CD8-positive, alpha-beta memory T cell (primary cell): ENCODE data around the gene CFAP251. TPM values are rescaled to one million over a fixed set of nuclear protein-coding genes. Genes with fewer than 3 reads are reported as not detected.
A peak's percentile ranks its signal among the peaks of the same experiment; 100 is the strongest.

Experiments
- CTCF ChIA-PET: fragments of 350-600 bp; sonication (Branson Sonifier 250); formaldehyde crosslinking; loops from one replicate; lab custom pipeline; 2021; ENCODE audit warnings: antibody characterized with exemption; lab: Charles Lee
- POLR2A ChIA-PET: fragments of 350-600 bp; sonication (Branson Sonifier 250); formaldehyde crosslinking; loops from one replicate; lab custom pipeline; 2021; ENCODE audit warnings: antibody characterized with exemption; lab: Charles Lee
- DNase-seq, 5 donors: peaks; one replicate each; pipeline versions ENCODE4 v3.0.0 to v3.0.0-alpha.2; 2020 to 2022; ENCODE audit warnings: mixed read lengths in 1 of 5
- H3K27ac ChIP-seq: one replicate; pipeline ENCODE4 v1.7.0; 2013; ENCODE audit warnings: low read depth, mild to moderate bottlenecking, low read length, moderate library complexity
- H3K27me3 ChIP-seq: 2 replicates; pipeline ENCODE4 v1.7.0; 2013; ENCODE audit warnings: low read length, mild to moderate bottlenecking; ENCODE audit not compliant: insufficient read depth, poor library complexity, severe bottlenecking
- H3K36me3 ChIP-seq: 2 replicates; pipeline ENCODE4 v1.7.0; 2013; ENCODE audit warnings: mild to moderate bottlenecking, low read length, moderate library complexity; ENCODE audit not compliant: insufficient read depth
- H3K4me1 ChIP-seq: 2 replicates; pipeline ENCODE4 v1.7.0; 2013; ENCODE audit warnings: mild to moderate bottlenecking, low read length, moderate library complexity; ENCODE audit not compliant: insufficient read depth
- H3K4me3 ChIP-seq: 2 replicates; pipeline ENCODE4 v1.7.0; 2013; ENCODE audit warnings: mild to moderate bottlenecking, low read length
- H3K9me3 ChIP-seq: 2 replicates; pipeline ENCODE4 v1.7.0; 2013; ENCODE audit warnings: mild to moderate bottlenecking, low read length
- H3K27ac Mint-ChIP-seq, 8 donors: one replicate each; pipeline ENCODE4 v1.8.0; 2020 to 2021; ENCODE audit warnings: mixed read lengths in 8 of 8, mild to moderate bottlenecking in 6 of 8, inconsistent platforms in 3 of 8, moderate library complexity in 3 of 8
- H3K27me3 Mint-ChIP-seq, 2 donors: one replicate each; pipeline ENCODE4 v1.8.0; 2020 to 2021; ENCODE audit warnings: mixed read lengths in 2 of 2, mild to moderate bottlenecking in 1 of 2, moderate library complexity in 1 of 2
- H3K36me3 Mint-ChIP-seq, 3 donors: one replicate each; pipeline ENCODE4 v1.8.0; 2020 to 2021; ENCODE audit warnings: mixed read lengths in 3 of 3, inconsistent platforms in 1 of 3, mild to moderate bottlenecking in 1 of 3
- H3K4me1 Mint-ChIP-seq, 3 donors: one replicate each; pipeline ENCODE4 v1.8.0; 2020 to 2021; ENCODE audit warnings: mixed read lengths in 3 of 3, inconsistent platforms in 1 of 3, mild to moderate bottlenecking in 1 of 3
- H3K4me3 Mint-ChIP-seq, 7 donors: one replicate each; pipeline ENCODE4 v1.8.0; 2020 to 2021; ENCODE audit warnings: mixed read lengths in 7 of 7, mild to moderate bottlenecking in 6 of 7, moderate library complexity in 4 of 7, inconsistent platforms in 2 of 7
- H3K9me3 Mint-ChIP-seq, 5 donors: one replicate each; pipeline ENCODE4 v1.8.0; 2020 to 2022; ENCODE audit warnings: mixed read lengths in 5 of 5, mild to moderate bottlenecking in 3 of 5, moderate library complexity in 2 of 5, inconsistent platforms in 1 of 5
- polyA plus RNA-seq: library from polyadenylated mRNA; unstranded; fragments of 300-500 nt; fragmentation: Illumina TruSeq; gene quantifications from one replicate; pipeline ENCODE4 v1.2.3, GENCODE V29; 2021
- total RNA-seq, 2 experiments: library from RNA; stranded (reverse); gene quantifications; one replicate each; pipeline ENCODE4 v1.2.3, GENCODE V29; 2021

The CFAP251 gene
- total and polyA plus RNA-seq, 3 experiments from 2014 or later, result 0.31 to 0.72 TPM; not detected in 1

DNA sequence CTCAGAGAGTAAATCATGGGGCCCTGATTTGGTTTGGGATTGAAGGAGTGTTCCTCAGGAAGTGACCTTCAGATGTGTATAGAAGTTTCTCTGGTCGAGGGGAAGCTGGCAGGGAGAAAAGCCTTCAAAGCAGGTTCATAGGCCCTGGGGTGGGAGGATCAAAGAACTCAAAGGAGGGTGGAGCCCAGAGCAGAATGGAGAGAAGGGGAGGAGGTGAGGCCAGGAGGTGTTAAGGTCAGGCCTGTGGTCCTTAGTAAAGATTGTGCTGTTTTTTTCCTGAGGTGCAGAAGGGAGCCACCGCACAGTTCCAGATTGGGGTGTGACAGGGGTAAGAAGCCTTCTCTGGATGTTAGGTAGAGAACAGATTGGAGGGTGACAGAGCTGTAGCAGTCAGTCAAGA is 9.7 kb upstream of the CFAP251 start:
- Mint-ChIP-seq H3K4me1 (peaks cover 7 to 13% (median 13%) of the 10 kb centered on the region in 3 donors), H3K36me3 (peaks cover 4 to 53% (median 22%) of the 10 kb centered on the region in 3 donors), H3K4me3 (no peak overlapping the region), H3K27me3 (no peaks in the 10 kb centered on the region), H3K27ac (peak overlapping the region in 6 of 8 donors; percentile 59 to 85 (median 72)), H3K9me3 (no peaks in the 10 kb centered on the region)
- Histone ChIP-seq H3K4me1 (no peaks in the 10 kb centered on the region), H3K4me3 (no peak overlapping the region), H3K27ac (no peak overlapping the region), H3K27me3 (no peaks in the 10 kb centered on the region), H3K36me3 (peaks cover 17% of the 10 kb centered on the region), H3K9me3 (no peaks in the 10 kb centered on the region)
- ChIA-PET CTCF (interaction anchor here (4.8 kb wide), 1 partner anchor 9 kb away, joined by 16 read pairs; the partner anchor contains the start of gene CFAP251), POLR2A (no interaction called here)
- DNase-seq, result no peak

DNA sequence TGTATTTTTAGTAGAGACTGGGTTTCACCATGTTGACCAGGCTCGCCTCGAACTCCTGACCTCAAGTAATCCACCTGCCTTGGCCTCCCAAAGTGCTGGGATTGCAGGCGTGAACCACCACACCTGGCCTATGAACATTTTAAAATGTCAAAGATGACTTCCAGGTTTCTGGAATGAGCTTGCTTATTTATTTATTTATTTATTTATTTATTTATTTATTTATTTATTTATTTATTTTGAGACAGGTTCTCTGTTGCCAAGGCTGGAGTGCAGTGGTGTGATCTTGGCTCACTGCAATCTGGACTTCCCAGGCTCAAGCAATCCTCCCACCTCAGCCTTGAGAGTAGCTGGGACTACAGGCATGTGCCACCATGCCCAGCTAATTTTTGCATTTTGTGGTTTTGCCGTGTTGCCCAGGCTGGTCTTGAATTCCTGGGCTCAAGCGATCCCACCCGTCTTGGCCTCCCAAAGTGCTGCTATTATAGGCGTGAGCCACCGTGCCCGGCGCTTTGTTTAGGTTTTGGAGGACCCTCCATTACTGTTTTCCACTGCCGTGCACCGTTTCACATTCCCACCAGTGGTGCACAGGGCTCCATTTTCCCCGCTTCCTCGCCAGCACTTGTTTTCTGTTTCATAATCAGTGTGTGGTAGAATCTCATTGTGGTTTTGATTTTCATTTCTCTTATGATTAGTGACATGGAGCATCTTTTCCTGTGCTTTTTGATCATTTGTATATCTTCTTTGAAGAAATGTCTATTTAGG is 6.4 kb upstream of the CFAP251 start:
- H3K27ac Mint-ChIP-seq, result peak overlapping the region in 6 of 8 donors; percentile 26 to 73 (median 67)

DNA sequence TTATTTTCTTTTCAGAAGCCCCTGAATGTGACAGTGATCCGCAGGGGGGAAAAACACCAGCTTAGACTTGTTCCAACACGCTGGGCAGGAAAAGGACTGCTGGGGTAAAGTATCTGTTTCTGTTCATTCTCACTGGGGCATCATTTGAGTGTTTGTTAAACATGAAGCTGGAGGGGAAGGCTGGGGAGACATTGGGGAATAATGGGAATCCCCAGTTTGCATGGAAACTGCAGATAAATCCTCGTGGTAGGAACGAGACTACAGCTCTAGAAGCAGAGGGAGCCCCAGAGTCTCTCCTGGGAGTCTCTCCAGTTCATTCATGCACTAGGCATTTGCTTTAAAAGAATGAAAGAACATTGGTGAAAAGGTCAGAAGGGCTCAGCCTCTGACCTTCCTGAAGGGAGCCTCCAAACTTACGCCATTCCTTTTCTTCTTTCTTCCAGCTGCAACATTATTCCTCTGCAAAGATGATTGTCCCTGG is 2.5 kb upstream of the CFAP251 start:
- Mint-ChIP-seq H3K4me3 (no peak overlapping the region), H3K36me3 (peaks cover 0 to 43% (median 11%) of the 10 kb centered on the region in 3 donors), H3K27me3 (no peaks in the 10 kb centered on the region), H3K4me1 (peaks cover 7 to 21% (median 16%) of the 10 kb centered on the region in 3 donors), H3K27ac (peak overlapping the region; percentile 11 to 95 (median 84)), H3K9me3 (no peaks in the 10 kb centered on the region)
- DNase-seq, result no peak
- Histone ChIP-seq H3K9me3 (no peaks in the 10 kb centered on the region), H3K36me3 (no peaks in the 10 kb centered on the region), H3K4me1 (peaks cover 9% of the 10 kb centered on the region), H3K27me3 (no peaks in the 10 kb centered on the region), H3K4me3 (no peak overlapping the region), H3K27ac (no peak overlapping the region)
- ChIA-PET CTCF (interaction anchor here (1.0 to 3.2 kb wide), 2 partner anchors 8 to 121 kb away, joined by 3 to 16 read pairs; no protein-coding TSS in a partner anchor), POLR2A (no interaction called here)

More for the DNA sequence above, 6.4 kb upstream of the CFAP251 start:
- H3K27me3 Mint-ChIP-seq, result no peaks in the 10 kb centered on the region
- no peaks in the 10 kb centered on the region for H3K9me3 ChIP-seq
- no peak overlapping the region for H3K27ac ChIP-seq
- H3K4me1 ChIP-seq, result no peaks in the 10 kb centered on the region
- no peak overlapping the region for H3K4me3 ChIP-seq
- H3K9me3 Mint-ChIP-seq, result no peaks in the 10 kb centered on the region
- DNase-seq, result no peak
- ChIA-PET CTCF (interaction anchor here (0.6 to 0.7 kb wide), 2 partner anchors 135 to 616 kb away, joined by 3 to 5 read pairs; partner anchors contain the start of gene CAMKK2), POLR2A (interaction anchor here (0.7 kb wide), 2 partner anchors 88 to 114 kb away, joined by 4 to 6 read pairs; no protein-coding TSS in a partner anchor)
- peaks cover 6% of the 10 kb centered on the region for H3K36me3 ChIP-seq
- H3K4me3 Mint-ChIP-seq, result peak overlapping the region in 1 of 7 donors; percentile 0
- H3K27me3 ChIP-seq, result no peaks in the 10 kb centered on the region
- peaks cover 7 to 13% (median 13%) of the 10 kb centered on the region in 3 donors for H3K4me1 Mint-ChIP-seq
- H3K36me3 Mint-ChIP-seq, result peaks cover 4 to 54% (median 17%) of the 10 kb centered on the region in 3 donors

DNA sequence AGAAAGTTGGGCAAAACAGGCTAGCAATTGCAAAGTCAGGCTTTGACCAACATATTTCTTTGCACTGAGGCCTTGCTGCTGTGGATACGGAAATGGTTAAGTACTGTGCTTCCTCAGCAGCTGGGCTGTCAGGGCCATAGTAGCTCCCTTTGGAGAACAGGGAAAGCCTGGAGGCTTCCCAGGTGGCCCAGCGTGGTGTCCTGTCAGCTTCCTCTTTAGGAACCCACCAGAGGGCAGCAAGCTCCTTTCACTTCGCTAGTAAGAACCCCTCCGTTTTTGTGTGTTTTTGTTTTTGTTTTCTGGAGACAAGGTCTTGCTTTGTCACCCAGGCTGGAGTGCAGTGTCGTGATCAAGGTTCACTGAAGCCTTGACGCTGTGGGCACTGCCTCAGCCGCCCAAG is 1.7 kb upstream of the CFAP251 start:
- Histone ChIP-seq H3K27ac (no peak overlapping the region), H3K9me3 (no peaks in the 10 kb centered on the region), H3K4me3 (no peak overlapping the region), H3K27me3 (no peaks in the 10 kb centered on the region), H3K4me1 (peaks cover 9% of the 10 kb centered on the region), H3K36me3 (no peaks in the 10 kb centered on the region)
- H3K9me3 Mint-ChIP-seq, result no peaks in the 10 kb centered on the region
- peak overlapping the region in 1 of 7 donors; percentile 48 for H3K4me3 Mint-ChIP-seq
- DNase-seq, result no peak
- POLR2A ChIA-PET, result no interaction called here
- H3K27me3 Mint-ChIP-seq, result no peaks in the 10 kb centered on the region
- H3K27ac Mint-ChIP-seq, result peak overlapping the region in 7 of 8 donors; percentile 91 to 99 (median 95)
- peaks cover 7 to 19% (median 16%) of the 10 kb centered on the region in 3 donors for H3K4me1 Mint-ChIP-seq
- peaks cover 0 to 38% (median 7%) of the 10 kb centered on the region in 3 donors for H3K36me3 Mint-ChIP-seq
- CTCF ChIA-PET, result interaction anchor here (1.3 to 3.2 kb wide), 2 partner anchors 9 to 104 kb away, joined by 3 to 16 read pairs; no protein-coding TSS in a partner anchor

DNA sequence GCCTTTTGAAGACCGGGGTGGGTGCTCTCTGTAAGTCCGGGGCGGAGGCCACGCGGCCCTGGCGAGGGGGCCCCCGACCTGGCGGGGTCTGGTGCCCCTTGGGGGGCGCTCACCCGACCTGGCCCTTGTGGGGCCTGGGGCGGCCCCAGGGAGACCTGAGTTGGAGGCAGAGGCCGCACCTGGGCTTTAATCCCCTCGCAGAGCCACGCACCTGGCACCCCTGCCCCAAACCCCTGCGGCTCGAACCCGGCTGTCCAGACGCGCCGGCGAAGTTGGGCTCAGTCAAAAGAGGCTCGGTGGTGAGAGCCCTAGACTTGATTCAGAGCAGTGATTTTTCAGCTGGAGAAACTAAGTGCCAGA is 267 bp downstream of the CFAP251 start:
- ChIA-PET CTCF (interaction anchor here (0.6 to 3.2 kb wide), 13 partner anchors 9 to 286 kb away, joined by 3 to 16 read pairs (median 5); no protein-coding TSS in a partner anchor), POLR2A (interaction anchor here (0.6 kb wide), 2 partner anchors 30 to 348 kb away, joined by 4 to 5 read pairs; no protein-coding TSS in a partner anchor)
- Mint-ChIP-seq H3K4me1 (peaks cover 5 to 14% (median 11%) of the 10 kb centered on the region in 3 donors), H3K27me3 (no peaks in the 10 kb centered on the region), H3K27ac (peak overlapping the region in 7 of 8 donors; percentile 93 to 99 (median 97)), H3K9me3 (no peaks in the 10 kb centered on the region), H3K4me3 (peak overlapping the region in 2 of 7 donors; percentile 79 to 86), H3K36me3 (peaks cover 0 to 31% (median 4%) of the 10 kb centered on the region in 3 donors)
- Histone ChIP-seq H3K4me1 (peaks cover 9% of the 10 kb centered on the region), H3K27me3 (no peaks in the 10 kb centered on the region), H3K9me3 (no peaks in the 10 kb centered on the region), H3K36me3 (no peaks in the 10 kb centered on the region), H3K27ac (peak overlapping the region; percentile 64), H3K4me3 (peak overlapping the region; percentile 12)
- no peak for DNase-seq

DNA sequence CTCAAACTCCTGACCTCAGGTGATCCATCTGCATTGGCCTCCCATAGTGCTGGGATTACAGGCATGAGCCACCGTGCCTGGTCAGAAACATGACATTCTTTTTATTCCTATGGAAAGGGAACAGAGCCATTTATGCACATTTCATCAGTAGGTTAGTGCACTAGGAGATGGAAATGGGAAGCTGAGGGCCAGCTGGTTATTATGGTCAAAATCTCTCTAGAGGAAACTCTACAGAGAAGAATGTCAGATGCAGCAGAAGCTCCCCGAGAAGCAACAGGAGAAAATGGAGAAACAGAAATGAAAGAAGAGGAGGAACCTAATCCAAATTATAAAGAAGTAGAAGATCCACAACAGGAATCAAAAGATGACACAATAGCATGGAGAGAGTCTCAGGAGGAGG is 2.7 kb downstream of the CFAP251 start:
- DNase-seq, result no peak
- Histone ChIP-seq H3K27ac (no peak overlapping the region), H3K27me3 (no peaks in the 10 kb centered on the region), H3K4me3 (no peak overlapping the region), H3K36me3 (no peaks in the 10 kb centered on the region), H3K9me3 (no peaks in the 10 kb centered on the region), H3K4me1 (peaks cover 9% of the 10 kb centered on the region)
- Mint-ChIP-seq H3K4me3 (no peak overlapping the region), H3K27ac (peak overlapping the region in 5 of 8 donors; percentile 4 to 43 (median 38)), H3K9me3 (no peaks in the 10 kb centered on the region), H3K4me1 (peaks cover 5 to 14% (median 11%) of the 10 kb centered on the region in 3 donors), H3K27me3 (no peaks in the 10 kb centered on the region), H3K36me3 (peaks cover 0 to 19% (median 4%) of the 10 kb centered on the region in 3 donors)
- POLR2A ChIA-PET, result no interaction called here
- CTCF ChIA-PET, result interaction anchor here (0.9 kb wide), 1 partner anchor 15 kb away, joined by 3 read pairs; no protein-coding TSS in a partner anchor

DNA sequence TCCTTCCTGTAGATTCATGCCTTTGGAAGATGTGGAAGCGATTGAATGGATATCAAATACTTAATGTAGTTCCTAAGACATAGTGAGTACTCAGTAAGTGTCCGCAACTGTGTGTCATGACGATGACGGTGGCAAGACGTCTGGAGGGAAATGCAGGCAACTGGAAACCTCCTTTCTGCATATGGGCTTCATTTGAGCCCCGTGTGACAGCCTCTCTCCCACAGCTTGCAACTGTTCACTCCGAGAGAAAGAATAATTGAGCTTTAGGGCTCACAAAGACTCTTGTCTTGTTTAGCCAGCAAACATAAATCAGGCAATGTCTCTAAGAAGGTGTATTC is 6.9 kb downstream of the CFAP251 start:
- Mint-ChIP-seq H3K27me3 (no peaks in the 10 kb centered on the region), H3K4me1 (no peaks in the 10 kb centered on the region), H3K9me3 (no peaks in the 10 kb centered on the region), H3K27ac (no peak overlapping the region), H3K4me3 (no peak overlapping the region), H3K36me3 (peaks cover 0 to 1% (median 0%) of the 10 kb centered on the region in 3 donors)
- no peaks in the 10 kb centered on the region for H3K27me3 ChIP-seq
- no peak overlapping the region for H3K27ac ChIP-seq
- no peaks in the 10 kb centered on the region for H3K4me1 ChIP-seq
- POLR2A ChIA-PET, result no interaction called here
- H3K9me3 ChIP-seq, result no peaks in the 10 kb centered on the region
- no peak overlapping the region for H3K4me3 ChIP-seq
- DNase-seq, result no peak
- H3K36me3 ChIP-seq, result no peaks in the 10 kb centered on the region
- CTCF ChIA-PET, result no interaction called here
